SU-DHL-6 (cell line): Measurements from ENCODE around the gene PBXIP1.

Source experiments
- EZH2phosphoT487 ChIP-seq: fragments of 200-600 bp; sonication (generic), shearing (Covaris generic); conservative IDR thresholded peaks from 2 replicates; pipeline ENCODE4 v1.6.1; 2018; ENCODE audit warnings: mild to moderate bottlenecking, antibody characterized with exemption, low read length, moderate library complexity, mixed read lengths
- TF ChIP-seq, protein P1 (sequence below): fragments of 200-600 bp; sonication (generic); IDR thresholded peaks from one replicate; pipeline ENCODE4 v1.5.1; 2017; ENCODE audit warnings: antibody characterized with exemption, mild to moderate bottlenecking, low read length, moderate library complexity; ENCODE audit not compliant: insufficient read depth, poor library complexity, severe bottlenecking

GRCh38 chr1:154911691-154912550, 44.0 kb downstream of the PBXIP1 start:
- TF ChIP-seq, protein P1, sequence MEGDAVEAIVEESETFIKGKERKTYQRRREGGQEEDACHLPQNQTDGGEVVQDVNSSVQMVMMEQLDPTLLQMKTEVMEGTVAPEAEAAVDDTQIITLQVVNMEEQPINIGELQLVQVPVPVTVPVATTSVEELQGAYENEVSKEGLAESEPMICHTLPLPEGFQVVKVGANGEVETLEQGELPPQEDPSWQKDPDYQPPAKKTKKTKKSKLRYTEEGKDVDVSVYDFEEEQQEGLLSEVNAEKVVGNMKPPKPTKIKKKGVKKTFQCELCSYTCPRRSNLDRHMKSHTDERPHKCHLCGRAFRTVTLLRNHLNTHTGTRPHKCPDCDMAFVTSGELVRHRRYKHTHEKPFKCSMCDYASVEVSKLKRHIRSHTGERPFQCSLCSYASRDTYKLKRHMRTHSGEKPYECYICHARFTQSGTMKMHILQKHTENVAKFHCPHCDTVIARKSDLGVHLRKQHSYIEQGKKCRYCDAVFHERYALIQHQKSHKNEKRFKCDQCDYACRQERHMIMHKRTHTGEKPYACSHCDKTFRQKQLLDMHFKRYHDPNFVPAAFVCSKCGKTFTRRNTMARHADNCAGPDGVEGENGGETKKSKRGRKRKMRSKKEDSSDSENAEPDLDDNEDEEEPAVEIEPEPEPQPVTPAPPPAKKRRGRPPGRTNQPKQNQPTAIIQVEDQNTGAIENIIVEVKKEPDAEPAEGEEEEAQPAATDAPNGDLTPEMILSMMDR = no peak
- no peak for TF ChIP-seq EZH2phosphoT487
